NCI-H2171 (cell line): ENCODE data around the gene TACC2.

ENCODE experiments used
- DNase-seq: peaks from one replicate; lab custom pipeline; 2025; lab: John Stamatoyannopoulos, UW

Gene TACC2

DNA sequence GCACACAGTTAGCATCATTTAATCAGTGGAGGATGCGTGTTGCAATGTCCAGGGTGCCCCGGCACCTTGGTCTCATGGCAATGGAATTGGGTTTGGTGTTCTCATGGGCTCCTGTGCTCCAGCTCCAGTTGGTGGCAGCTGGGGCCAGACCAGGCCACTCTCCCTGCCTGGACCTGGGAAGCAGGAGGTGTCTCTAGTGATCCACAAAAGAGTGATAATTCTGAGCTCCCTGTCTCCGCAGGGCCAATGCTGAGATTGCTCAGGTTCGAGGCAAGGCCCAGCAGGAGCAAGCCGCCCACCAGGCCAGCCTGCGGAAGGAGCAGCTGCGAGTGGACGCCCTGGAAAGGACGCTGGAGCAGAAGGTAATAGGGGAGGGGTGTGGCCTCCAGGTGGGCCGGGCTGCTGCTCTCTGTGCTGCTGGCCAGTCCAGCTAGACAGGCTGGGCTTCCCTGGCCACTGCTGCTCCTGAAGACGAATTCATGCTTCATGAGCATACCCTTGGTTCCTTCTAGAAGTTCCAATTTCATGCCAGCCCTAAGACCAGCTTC lies 260.4 kb downstream of the TACC2 start:
- DNase-seq, result no peak

DNA sequence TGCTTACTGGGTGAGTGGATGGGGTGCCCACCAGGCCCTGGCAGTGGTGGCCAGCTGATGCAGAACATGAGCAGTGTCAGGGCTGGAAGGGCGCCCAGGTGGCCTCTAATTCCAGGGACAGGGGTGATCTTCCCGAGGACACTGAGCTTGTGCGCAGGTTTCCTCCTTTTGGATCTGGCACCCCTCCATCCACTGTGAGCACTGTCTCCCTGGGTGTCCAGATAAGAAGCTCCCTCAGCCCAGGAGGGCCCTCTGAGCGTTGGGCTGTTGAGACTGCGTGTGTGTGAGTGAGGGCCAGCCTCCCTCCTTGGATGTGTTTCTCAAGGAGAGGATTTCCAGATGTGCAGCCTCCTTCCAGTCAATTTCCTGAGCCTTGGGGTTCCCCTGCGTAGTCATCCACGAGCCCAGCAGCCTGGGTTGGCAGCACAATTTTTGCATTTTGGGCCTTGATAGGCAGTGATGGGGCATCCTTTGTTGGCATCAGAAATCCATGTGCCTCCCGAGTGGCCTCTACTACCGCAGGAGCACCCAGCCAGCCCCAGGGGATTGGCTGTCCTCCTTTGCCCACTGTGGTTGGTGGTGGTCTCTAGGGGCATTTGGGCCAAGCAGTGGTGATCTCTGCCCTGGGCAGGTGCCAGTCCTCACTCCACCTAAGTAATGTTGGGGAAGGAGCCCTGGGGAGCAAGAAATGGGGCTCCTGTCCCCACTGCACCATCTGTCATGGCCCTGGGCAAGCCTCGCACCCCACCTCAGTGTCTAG lies 261.2 kb downstream of the TACC2 start:
- no peak for DNase-seq

DNA sequence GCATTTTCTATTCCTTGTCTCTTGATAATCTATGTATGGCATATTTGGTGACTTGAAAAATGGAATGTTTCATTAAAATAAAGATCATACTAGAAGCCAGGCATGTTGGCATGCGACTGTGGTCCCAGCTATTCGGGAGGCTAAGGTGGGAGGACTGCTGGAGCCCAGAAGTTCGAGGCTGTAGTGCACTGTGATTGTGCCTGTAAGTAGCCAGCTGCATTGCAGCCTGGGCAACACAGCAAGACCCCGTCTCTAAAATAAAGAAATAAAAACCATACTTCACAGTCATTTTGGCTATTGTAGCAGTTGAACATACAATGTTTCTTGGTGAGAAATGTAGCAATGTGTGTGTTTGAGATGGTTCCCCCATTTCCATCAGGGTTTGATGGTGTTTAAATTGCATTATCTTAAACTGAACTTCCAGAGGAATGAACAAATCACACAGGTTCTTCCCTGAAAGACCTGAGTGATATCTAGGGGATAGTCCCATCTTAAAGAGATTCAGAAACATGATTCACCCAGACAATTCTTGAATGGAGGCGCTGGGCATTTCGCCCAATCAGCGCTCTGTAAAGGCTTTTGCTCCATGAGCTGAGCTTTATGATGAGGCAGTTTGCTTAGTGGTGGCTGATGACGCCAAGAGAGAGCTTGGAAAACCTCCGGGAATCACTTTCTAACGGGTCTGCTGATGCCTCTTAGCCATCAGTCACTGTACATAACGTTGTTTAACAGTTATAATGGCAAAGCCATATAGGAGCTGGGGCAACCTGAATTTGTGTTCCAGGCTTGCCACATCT lies 262.7 kb downstream of the TACC2 start:
- DNase-seq, result no peak

DNA sequence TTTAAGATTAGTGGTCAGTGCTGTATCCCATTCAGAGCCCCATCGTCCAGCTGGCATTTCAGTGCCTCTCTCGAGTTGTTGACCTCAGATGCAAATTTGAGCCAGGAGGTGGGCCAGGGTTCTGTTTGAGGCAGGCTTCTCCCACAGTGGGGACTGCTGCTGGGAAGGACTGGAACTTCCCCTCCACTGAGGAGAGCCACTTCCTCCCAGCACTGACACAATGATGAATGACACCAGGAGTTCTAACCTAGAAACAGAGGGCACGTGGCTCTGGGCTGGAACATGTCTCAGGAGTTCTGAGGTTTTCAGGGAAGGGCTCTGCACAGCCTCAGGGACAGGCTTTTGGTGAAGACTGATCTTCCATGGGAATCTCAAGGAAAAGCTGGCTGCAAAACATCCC lies 263.8 kb downstream of the TACC2 start:
- no peak for DNase-seq

DNA sequence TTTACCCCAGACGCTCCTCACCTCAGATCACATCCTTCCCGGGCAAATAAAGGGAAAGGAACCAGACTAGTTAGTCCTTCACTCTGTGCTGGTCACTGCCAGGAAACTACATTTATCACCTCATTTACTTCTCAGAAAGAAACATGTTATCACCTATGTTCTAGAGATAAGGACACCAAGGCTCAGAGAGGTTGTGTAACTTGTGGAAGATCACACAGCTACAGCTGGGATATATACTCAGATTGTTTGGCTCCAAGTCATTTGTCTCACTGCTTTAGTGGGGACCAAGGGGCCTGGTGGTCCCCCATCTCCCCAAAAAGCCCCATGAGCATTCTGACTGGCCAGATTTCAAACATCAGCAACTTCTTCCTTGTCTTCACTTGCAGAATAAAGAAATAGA lies 264.6 kb downstream of the TACC2 start:
- DNase-seq, result no peak

DNA sequence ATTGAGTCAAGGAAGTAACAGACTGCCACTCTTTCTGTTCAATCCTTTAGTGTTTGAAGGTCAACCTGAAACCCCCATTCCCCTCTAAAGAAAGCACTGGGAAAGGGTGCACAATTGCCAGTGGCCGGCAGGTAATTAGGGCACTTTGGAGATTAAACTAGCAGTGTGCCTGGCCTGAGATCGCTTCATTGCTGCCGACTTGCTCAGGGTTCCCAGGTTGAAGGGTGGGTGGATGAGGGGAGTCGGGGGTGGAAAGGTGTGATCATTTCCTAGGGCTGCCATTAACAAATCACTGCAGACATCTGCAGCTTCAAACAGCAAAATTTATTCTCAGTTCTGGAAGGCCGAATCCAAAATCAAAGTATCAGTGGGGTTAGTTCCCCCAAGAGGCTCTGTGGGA lies 265.9 kb downstream of the TACC2 start:
- no peak for DNase-seq

DNA sequence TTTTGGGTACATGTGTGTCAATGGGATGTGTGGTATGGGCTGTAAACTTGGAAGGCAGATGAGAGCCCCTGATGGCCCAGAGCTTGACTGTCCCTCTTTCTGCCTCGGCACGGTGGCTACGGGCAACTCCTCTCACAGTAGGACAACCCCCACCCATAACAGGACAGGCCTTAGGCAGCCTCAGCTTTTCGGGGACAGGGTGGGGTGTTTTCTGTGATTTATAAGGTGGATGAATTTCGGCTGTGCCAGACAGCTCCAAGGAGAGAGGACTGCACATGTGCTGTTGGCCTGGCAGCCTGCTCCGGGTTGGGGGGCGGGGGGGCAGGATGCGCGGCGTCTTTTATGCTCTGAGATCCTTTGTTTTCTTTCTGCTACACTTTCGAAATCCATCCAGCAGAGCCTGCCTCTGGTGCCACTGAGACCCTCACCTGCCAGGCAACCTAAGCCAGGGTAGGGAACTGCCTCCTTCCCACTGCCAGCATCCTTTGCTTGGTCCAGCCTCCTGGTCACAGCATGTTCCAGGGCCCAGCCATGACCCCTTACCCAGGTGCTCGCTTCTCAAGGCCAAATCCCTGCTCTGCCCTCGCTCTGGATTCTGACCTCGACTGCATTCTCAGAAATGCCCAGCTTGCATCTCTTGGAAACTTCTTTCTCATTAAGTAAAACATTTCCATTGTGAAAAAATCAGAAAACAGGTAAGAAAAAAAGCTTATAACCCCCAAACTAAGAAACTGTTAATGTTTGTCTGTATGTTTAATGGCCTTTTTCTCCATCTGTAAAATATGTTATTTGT lies 266.7 kb downstream of the TACC2 start:
- no peak for DNase-seq

DNA sequence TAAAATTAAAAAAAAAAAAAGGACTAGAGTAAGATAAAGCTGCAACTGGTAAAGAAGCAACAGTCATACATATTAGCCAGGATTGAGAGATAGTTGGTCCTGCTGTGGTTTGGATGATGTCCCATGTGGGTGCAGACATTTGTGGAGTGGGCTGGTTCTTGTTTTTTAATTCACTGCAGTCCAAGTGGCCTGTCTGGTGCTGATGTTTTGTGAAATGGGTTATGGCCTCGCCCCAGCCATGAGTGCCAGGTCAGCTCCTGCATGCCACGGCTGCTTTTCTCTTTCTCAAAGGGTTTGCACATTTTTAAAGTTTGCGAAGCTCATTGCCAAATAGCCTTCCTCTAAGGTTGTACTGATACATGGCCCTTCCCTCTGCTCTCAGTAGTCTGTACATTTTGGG lies 268.1 kb downstream of the TACC2 start:
- no peak for DNase-seq

DNA sequence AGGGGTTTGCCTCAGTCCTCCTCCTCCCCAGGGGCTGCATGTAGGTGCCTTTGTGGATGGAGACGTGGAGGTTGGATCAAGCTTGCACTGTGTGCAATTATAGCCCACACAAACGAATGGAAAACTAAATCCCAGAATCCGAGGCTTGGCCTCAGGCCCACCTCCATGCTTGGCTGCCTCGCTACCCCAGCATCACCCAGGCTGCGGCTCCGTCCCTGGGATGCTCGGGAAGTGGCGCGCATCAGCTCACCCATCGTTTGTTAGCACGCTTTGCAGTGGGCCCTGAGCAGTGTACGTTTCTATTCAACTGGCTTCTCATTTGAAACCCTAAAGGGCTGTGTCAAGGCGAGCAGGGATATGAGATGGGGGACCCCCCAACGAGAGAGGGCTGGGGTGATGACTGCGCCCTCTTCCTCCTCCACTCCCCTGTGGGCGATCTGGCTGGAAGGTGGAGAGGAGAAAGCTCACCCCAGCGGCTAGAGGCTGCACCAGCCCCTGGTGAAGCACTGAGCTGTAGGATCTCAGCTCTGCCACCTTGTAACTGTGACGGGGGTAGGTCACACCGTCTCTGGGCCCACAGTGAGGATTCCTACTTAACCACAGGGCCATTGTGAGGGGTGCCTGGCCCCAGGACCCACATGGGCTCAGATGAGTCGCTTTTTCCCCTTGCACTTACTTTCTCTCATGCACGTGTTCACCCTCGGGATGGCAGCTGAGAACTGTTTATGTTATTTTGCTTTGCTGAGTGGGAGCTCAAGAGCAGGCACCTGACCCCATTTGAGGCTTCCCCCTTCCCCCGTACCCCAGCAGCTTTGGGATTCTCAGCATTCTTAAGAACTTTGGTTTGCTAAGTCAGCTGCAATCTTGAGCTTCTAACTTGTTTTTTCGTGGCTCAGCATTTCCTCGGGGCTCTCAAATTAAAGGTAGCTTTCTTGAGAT lies 269.4 kb downstream of the TACC2 start:
- no peak for DNase-seq

DNA sequence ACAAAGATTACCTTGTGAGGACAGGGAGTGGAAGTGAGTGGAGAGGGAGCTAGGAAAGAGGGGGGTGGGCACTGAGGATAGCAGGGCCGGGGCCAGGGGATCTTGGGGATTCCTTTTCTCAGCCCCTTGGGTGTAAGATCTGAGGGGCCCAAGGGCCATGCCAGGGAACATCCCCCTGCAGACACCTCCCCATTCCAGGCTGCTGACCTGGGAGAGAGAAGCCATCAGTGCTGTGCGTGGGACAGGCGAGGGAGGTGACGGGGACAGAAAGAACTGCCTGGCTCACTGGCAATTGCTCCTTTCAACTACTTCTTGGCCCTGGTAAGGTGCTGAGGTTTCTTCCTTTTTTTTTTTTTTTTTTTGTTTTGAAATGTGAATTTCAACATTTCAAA lies 270.1 kb downstream of the TACC2 start:
- no peak for DNase-seq

DNA sequence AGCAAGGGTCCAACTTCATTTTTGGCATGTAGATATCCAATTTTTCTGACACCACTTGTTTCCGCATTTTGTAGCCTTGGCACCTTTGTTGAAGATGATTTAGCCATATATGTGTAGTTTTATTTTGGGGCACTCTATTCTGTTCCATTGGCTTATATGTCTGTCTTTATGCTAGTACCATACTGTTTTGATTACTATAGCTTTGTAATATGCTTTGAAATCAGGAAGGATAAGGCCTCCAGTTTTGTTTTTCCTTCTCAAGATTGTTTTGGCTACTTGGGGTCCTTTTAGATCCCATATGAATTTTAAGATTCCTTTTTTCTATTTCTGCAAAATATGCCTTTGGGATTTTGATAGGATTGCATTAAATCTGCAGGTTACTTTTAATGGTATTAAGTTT lies 272.6 kb downstream of the TACC2 start:
- no peak for DNase-seq

DNA sequence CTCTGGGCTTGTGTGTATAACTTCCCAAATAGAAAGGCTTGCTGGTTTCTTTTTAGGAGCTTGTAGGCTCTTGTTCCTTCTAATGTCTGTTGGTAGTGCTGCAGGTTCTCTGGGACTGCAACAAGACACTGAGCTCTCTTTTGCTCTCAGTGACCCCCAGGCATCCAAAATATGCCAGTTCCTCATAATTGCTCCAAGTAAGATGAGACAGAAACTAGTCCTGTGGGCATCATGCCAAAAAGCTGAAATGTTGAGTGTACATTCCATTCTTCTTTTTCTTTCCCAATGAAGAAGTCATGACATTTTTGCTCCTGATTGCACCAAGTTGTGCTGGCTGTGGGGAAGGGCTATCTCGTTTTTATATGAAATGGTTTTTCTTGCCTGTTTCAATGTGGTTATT lies 275.0 kb downstream of the TACC2 start:
- DNase-seq, result no peak

DNA sequence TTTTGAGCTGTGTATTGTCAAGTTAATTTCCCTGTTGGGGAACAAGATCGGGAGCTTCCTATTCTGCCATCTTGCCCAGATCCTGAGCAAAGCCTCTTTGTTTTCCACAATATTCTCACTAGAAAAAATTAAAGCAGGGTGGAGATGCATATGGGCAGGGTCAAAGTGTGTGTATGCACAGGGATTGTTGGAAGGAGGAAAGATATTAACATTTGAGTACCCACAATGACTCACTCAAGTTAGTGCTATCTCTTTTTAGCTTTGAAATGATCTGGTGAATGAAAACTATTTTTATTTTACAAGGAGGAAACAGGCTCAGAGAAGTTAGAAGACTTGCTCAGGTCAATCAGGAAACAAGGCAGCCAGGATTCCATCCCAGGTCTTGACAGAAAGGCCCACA lies 275.5 kb downstream of the TACC2 start:
- no peak for DNase-seq

DNA sequence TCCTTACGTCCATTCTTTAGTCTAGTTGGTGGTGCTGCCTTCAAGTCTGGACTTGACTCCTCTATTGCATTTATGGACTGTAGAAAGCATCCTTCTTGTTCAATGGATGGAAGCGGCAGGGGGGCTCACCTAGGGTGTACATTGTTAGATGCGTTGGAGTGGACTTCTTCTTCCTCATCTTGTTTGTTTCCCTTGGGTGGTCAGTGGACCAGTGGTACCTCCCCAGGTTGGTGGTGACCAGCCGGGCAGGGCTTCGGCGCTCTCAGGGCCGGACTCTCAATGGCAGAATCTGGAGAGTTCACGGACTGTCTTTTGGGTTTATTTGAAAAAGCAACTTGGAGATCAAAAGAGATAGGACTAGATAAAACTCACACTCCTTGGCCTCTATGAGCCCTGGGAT lies 276.0 kb downstream of the TACC2 start:
- DNase-seq, result no peak

DNA sequence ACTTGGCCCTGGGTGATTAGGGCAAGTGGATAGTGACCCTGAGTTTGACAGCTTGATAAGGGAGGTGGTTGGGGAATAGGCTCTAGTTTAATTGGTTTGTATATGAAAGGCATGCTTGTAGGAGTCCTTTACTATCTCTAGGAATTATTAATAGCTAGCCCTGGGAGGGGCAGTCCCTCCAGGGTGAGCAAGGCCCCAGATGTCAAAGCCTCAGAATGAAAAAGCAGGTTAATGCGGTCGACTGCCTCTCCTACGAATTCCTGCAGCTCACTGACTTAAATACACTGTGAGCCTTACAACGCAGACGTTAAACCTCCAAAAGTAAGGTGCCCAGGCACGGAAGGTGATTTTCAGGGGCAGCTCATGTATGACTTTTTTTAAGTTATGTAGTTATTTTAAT lies 276.9 kb downstream of the TACC2 start:
- DNase-seq, result no peak

DNA sequence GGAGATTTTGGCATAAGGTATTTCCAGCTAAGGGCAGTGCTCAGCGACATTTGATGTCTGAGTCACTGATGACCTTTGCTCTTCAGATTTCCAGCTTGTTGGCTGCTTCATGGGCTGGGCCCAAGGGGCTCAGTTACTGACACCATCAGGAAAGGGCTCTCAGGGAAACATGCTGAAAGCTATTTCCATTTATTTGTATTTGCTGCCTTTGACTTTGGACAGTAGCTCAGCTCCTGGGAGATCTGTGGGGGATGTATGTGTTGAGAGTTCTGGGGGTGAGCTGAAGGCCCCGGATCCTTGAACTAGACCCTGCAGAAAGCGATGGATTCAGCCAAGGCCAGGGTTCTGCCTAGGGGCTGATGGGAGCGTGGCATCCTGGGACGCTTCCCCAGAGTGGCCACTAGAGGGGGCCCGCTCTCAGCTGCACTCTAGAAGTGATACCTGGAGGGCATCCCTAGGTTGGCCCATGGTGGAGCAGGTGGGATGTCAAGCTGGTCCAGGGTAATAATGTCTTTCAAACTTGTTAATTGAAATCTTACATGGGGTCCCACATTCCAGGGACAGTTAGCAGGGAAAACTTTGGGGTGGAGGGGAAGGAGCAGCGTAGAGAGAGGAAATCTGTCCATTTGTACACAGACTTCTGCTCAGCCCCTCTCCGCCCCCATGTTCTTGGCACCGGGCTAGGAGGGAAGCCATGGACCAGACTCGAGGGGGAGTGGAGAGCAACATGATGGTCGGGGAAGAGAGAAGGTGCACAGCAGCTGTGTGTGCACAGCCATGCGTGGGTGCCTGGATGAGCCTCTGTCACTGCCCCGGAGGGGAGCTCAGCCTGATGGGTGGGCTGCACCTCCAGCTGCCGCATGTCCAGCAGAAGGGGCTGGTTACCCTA lies 279.1 kb downstream of the TACC2 start:
- no peak for DNase-seq

DNA sequence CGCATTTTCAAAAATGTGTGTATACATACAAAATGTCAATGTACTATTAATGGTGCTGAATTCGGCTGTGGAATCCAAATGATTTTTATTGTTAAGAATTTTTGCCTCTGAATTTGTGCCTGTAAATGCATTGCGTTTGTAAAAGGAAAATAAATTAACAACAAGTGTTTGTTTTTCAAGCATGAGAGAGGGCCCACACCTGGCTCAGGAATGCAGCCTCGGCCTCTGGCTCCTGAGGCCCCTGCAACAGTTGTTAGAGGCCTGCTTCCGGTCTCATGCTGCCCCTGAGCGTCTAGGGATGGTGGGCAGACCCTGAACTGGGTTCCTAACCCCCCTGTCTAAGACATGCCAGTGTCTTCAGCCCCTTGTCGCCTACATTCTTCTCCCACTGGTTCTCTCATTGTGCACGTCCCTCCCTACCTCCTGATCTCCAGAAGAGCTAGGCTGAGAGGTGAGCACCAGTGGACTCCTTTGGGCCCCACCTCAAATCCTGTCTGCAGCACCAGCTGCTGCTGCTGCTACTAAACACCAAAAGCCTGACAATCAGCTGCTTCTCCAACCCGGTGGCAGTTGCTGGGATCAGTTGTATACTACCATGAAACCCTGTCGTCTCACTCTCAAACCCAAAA lies 280.2 kb downstream of the TACC2 start:
- DNase-seq, result no peak

DNA sequence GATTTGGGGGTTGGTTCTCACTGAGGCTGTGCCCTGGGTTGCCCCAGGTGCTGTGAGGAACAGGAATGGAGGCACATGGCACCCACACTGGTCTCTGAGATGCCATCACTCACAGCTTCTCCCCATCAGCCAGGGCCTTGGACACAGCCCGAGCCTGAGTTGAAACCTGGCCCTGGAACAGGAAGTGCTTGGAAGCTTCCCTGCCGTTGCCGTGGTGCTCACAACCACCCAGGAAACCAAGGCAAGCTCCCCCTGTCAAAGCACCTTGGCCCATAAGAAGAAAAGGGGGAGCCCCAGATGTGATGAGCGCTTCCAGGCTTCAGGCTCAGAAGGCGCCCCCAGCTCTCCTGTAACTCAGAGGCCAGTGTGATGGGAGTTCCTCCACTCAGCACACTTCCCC lies 282.1 kb downstream of the TACC2 start, which contains the start of gene BTBD16:
BTBD16 (plus strand) TSS at position 221 of the 400 bp plus-strand sequence. CDS start 3,786 bp downstream, outside the sequence.
- DNase-seq, result no peak

DNA sequence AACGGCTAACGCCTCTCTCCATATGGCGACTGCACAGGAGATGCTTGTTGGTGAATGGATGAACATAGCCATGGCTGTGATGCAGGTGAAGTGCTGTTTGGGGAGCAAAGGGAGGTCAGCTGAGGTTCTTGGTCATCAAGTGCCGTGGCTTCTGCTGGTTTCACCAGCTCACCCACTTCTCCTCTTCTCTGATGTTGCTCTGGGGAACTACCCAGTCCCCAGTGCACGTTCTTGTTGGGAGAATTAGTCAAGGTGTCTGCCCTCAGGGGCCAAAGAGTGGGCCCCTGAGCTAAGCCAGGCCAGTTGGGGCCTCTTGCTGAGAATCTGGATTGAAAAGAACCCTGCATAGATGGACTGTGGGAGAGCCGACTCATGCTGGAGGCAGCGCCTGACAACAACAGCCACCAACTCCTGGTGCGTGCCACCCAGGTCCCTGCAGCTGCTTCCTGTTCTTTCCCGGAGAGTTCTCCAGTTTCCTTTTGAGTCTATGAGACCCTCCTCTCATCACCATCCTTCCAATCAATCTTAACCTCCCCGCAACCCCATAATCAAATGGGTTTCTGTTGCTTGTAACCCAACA lies 285.1 kb downstream of the TACC2 start:
- no peak for DNase-seq
